Measurements from ENCODE around the gene ZNF283. TPM values are rescaled to one million over a fixed set of nuclear protein-coding genes. Genes with fewer than 3 reads are reported as not detected.
"Not testable (repeated sequence)": the region's sequence is repeated elsewhere in the genome, so short reads cannot be mapped to it uniquely, and the experiment has no call there.

Gene ZNF283
- total and polyA plus RNA-seq, 2 of the 13 experiments (the other 11 are each of a cell fraction or from before 2014, with no cell fraction given): 2.0 to 11.1 TPM

DNA sequence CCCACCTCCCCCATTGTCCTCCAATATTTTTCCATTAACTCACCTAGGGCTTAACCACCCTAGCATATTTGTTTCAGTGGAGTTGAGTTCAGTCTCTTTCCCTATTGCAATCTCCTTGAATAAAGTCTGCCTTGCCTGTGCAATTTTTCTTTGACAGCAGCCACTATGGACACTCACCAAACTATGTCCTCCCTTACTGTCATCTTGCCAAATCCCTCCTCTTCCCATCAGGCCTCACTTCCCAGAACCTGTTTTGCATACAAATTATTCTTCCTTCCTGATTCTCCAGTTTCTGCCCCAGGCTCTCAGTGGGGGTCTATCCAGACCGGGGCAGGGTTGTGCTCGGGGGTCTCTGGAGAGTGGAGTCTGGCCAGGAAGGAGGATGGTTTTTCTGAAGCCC is 22.7 kb upstream of the ZNF283 start:
- Histone ChIP-seq H3K4me2 (ENCODE audit: low read depth, low read length) (no peak overlapping the region), H4K20me1 (ENCODE audit: insufficient read depth, low read length) (no peaks in the 10 kb centered on the region), H3K36me3 (replicated peaks in 1 of 2; ENCODE audit: control insufficient read depth in 1 of 2, insufficient read depth in 2 of 2, low read length in 2 of 2) (no peaks in the 10 kb centered on the region), H3K27ac (ENCODE audit: extremely low read length, insufficient read depth, low read length) (no peak overlapping the region), H3K79me2 (ENCODE audit: insufficient read depth, low read length) (no peaks in the 10 kb centered on the region), H3K4me1 (ENCODE audit: insufficient read depth, low read length) (no peaks in the 10 kb centered on the region), H2AFZ (ENCODE audit: low read length) (no peak overlapping the region), H3K9ac (ENCODE audit: insufficient read depth, low read depth, low read length) (no peak overlapping the region), H3K9me3 (ENCODE audit: low read length) (no peaks in the 10 kb centered on the region), H3K27me3 (ENCODE audit: control insufficient read depth in 1 of 2, insufficient read depth in 2 of 2, low read length in 2 of 2) (peaks cover 0 to 2% of the 10 kb centered on the region in 2 experiments; a peak in 2 of 5 replicates), H3K4me3 (replicated peaks in 1 of 3; ENCODE audit: insufficient read depth in 1 of 3, low read depth in 2 of 3, low read length in 3 of 3) (no peak overlapping the region)
- POLR2A ChIA-PET: no interaction called here
- no peak for DNase-seq (ENCODE audit: low spot score)
- in situ Hi-C loops (cut with HindIII; ENCODE audit: extremely low pct_ligation_motif_present, low pct_unique_long_range_greater_than_20kb): no loop called here
- intact Hi-C loops (cut with micrococcal nuclease; ENCODE audit: unreplicated experiment): no loop called here
- FAIRE-seq: no peak
- 8% methylated on average over 2 of the region's 2 CpGs for WGBS (ENCODE audit: low lambda C conversion rate)
- CTCF ChIA-PET (ENCODE audit: low intra/inter-chr PET ratio, low total read pairs): no interaction called here
- no peak for ATAC-seq
- no peak for TF ChIP-seq ZNF205 (CRISPR knock-in tag; IDR thresholded peaks at IDR 0.05)
- no peak for TF ChIP-seq ZSCAN29 (CRISPR knock-in tag; conservative IDR thresholded peaks at IDR 0.05)
- TF ChIP-seq ZBTB1 (CRISPR knock-in tag; IDR thresholded peaks at IDR 0.05; ENCODE audit: borderline replicate concordance): no peak
- no TSS peak for BruUV-seq (replicated peaks)

DNA sequence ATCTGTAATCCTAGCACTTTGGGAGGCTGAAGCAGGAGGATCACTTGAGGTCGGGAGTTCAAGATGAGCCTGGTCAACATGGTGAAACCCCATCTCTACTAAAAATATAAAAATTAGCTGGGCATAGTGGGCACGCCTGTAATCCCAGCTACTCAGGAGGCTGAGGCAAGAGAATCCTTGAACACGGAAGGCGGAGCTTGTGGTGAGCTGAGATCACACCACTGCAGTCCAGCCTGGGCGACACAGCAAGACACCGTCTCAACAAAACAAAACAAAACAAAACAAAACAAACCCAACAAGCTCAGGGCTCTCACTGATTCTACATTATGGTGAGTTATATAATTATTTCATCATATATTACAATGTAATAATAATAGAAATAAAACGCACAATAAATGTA is 20.7 kb upstream of the ZNF283 start:
- DNase-seq (ENCODE audit: low spot score); CTCF ChIA-PET (ENCODE audit: low intra/inter-chr PET ratio, low total read pairs); H3K27me3 ChIP-seq (ENCODE audit: control insufficient read depth in 1 of 2, insufficient read depth in 2 of 2, low read length in 2 of 2); H3K9me3 ChIP-seq (ENCODE audit: low read length); POLR2A ChIA-PET; H3K36me3 ChIP-seq (replicated peaks in 1 of 2; ENCODE audit: control insufficient read depth in 1 of 2, insufficient read depth in 2 of 2, low read length in 2 of 2); BruUV-seq (replicated peaks); intact Hi-C loops (cut with micrococcal nuclease; ENCODE audit: unreplicated experiment); H3K4me2 ChIP-seq (ENCODE audit: low read depth, low read length); H2AFZ ChIP-seq (ENCODE audit: low read length); H3K9ac ChIP-seq (ENCODE audit: insufficient read depth, low read depth, low read length); FAIRE-seq; ATAC-seq; H3K79me2 ChIP-seq (ENCODE audit: insufficient read depth, low read length); H3K27ac ChIP-seq (ENCODE audit: extremely low read length, insufficient read depth, low read length); H3K4me3 ChIP-seq (replicated peaks in 1 of 3; ENCODE audit: insufficient read depth in 1 of 3, low read depth in 2 of 3, low read length in 3 of 3); H3K4me1 ChIP-seq (ENCODE audit: insufficient read depth, low read length); in situ Hi-C loops (cut with HindIII; ENCODE audit: extremely low pct_ligation_motif_present, low pct_unique_long_range_greater_than_20kb); H4K20me1 ChIP-seq (ENCODE audit: insufficient read depth, low read length): not testable (repeated sequence)
- 52% methylated on average over 7 of the region's 7 CpGs for WGBS (ENCODE audit: low lambda C conversion rate)

Data from HepG2 (cell line).